Kidney (tissue), 14 donors: ENCODE results near the gene AGK. TPM values are rescaled to one million over a fixed set of nuclear protein-coding genes. Genes with fewer than 3 reads are reported as not detected.
A peak's percentile ranks its signal among the peaks of the same experiment; 100 is the strongest.

Experiments
- DNase-seq, 5 donors: peaks; one replicate each; pipeline ENCODE4 v3.0.0-alpha.2; 2013 to 2020
- FAIRE-seq: peaks from 2 replicates; lab custom pipeline; 2012; peaks lifted over from hg19 to GRCh38; lab: Jason Lieb, UNC
- H3K27ac ChIP-seq, 2 donors: one replicate each; pipeline ENCODE4 v1.7.0; 2013; ENCODE audit warnings: low read depth in 2 of 2, low read length in 2 of 2, inconsistent platforms in 1 of 2
- H3K27me3 ChIP-seq: one replicate; pipeline ENCODE4 v1.7.1; 2013; ENCODE audit warnings: low read length, inconsistent platforms; ENCODE audit not compliant: control insufficient read depth, insufficient read depth
- H3K36me3 ChIP-seq, 3 donors: one replicate each; pipeline versions ENCODE4 v1.7.0 to v1.7.1; 2013; ENCODE audit warnings: low read length in 3 of 3, control low read depth in 1 of 3, inconsistent platforms in 1 of 3; ENCODE audit not compliant: insufficient read depth in 3 of 3, control insufficient read depth in 2 of 3
- H3K4me1 ChIP-seq, 3 donors: one replicate each; pipeline versions ENCODE4 v1.7.0 to v1.7.1; 2013; ENCODE audit warnings: low read length in 3 of 3, inconsistent platforms in 1 of 3, low read depth in 1 of 3; ENCODE audit not compliant: control insufficient read depth in 2 of 3, insufficient read depth in 2 of 3
- H3K4me3 ChIP-seq, 3 donors: one replicate each; pipeline versions ENCODE4 v1.7.0 to v1.8.1; 2013; ENCODE audit warnings: low read length in 3 of 3, control low read depth in 1 of 3, inconsistent platforms in 1 of 3
- H3K9ac ChIP-seq, 3 donors: one replicate each; pipeline versions ENCODE4 v1.7.0 to v1.7.1; 2013; ENCODE audit warnings: low read length in 3 of 3, control low read depth in 1 of 3, inconsistent platforms in 1 of 3
- H3K9me3 ChIP-seq, 3 donors: one replicate each; pipeline versions ENCODE4 v1.7.0 to v1.7.1; 2013; ENCODE audit warnings: low read length in 3 of 3, control low read depth in 1 of 3, inconsistent platforms in 1 of 3; ENCODE audit not compliant: control insufficient read depth in 2 of 3, insufficient read depth in 1 of 3
- intact Hi-C: fragments of 100-400 bp; cut with DNase I; formaldehyde crosslinking; loops from one replicate; pipeline ENCODE4 v1.11.1; 2022
- polyA plus RNA-seq: library from polyadenylated mRNA; stranded (reverse); fragments of 350-450 nt; fragmentation: Illumina TruSeq; extraction: RNeasy Lipid Tissue Mini Kit (QIAGEN cat#74804); gene quantifications from one replicate; pipeline ENCODE4 v1.2.3, GENCODE V29; 2014; ENCODE audit warnings: low read depth, low replicate concordance; ENCODE audit not compliant: insufficient read depth
- total RNA-seq: library from RNA; stranded (reverse); fragmentation: NEBNext Ultra II Directional; extraction: Animal tissue kit (Norgen Biotek cat#: 25700); gene quantifications from one replicate; pipeline ENCODE4 v1.2.1, GENCODE V29; 2021
- TF ChIP-seq, protein P1 (sequence below): IDR thresholded peaks from 3 replicates; pipeline ENCODE4 v1.5.1; 2012; ENCODE audit warnings: mild to moderate bottlenecking, moderate library complexity, borderline replicate concordance; ENCODE audit not compliant: insufficient read depth; ENCODE audit errors: extremely low read depth
- donor health status: control.
- donor health status: control.
- donor health status: control.
- donor health status: control.
- donor health status: control.
- donor health status: DM: yes; HTN: yes; CAD: no.
- donor health status: Normal renal cell carcinoma (clear cell type).

AGK gene
- total and polyA plus RNA-seq, 2 donors from 2014 or later, result 17.7 to 30.7 TPM

DNA sequence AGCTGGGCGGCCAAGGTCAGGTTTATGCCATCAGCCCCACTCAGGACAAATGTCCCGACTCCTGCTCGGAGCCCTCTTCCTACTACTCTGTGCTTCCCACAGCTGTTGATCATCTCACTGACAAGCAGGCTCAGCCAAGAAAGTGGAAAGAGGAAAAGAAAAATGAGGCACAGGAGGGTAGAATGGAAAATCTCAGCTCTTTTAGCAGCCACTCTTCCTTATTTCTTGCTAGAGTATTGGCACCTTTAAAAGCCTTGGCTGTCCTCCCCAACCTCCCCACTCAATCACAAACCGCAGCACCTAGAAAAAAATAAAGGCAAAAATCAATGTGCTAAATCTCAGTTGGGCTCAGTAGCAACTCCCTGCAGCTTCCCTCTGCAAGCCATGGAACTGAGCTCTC lies 35.3 kb upstream of the AGK start:
- H3K4me1 ChIP-seq, result peaks cover 0 to 3% (median 0%) of the 10 kb centered on the region in 3 donors
- TF ChIP-seq, protein P1, sequence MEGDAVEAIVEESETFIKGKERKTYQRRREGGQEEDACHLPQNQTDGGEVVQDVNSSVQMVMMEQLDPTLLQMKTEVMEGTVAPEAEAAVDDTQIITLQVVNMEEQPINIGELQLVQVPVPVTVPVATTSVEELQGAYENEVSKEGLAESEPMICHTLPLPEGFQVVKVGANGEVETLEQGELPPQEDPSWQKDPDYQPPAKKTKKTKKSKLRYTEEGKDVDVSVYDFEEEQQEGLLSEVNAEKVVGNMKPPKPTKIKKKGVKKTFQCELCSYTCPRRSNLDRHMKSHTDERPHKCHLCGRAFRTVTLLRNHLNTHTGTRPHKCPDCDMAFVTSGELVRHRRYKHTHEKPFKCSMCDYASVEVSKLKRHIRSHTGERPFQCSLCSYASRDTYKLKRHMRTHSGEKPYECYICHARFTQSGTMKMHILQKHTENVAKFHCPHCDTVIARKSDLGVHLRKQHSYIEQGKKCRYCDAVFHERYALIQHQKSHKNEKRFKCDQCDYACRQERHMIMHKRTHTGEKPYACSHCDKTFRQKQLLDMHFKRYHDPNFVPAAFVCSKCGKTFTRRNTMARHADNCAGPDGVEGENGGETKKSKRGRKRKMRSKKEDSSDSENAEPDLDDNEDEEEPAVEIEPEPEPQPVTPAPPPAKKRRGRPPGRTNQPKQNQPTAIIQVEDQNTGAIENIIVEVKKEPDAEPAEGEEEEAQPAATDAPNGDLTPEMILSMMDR, result no peak
- no peak overlapping the region for H3K4me3 ChIP-seq
- intact Hi-C loops, result no loop called here
- no peak overlapping the region for H3K9ac ChIP-seq
- peaks cover 6% of the 10 kb centered on the region for H3K27me3 ChIP-seq
- H3K9me3 ChIP-seq, result no peaks in the 10 kb centered on the region
- H3K27ac ChIP-seq, result no peak overlapping the region
- peak in 1 of 5 donors; percentile 26 for DNase-seq
- FAIRE-seq, result no peak
- H3K36me3 ChIP-seq, result no peaks in the 10 kb centered on the region

DNA sequence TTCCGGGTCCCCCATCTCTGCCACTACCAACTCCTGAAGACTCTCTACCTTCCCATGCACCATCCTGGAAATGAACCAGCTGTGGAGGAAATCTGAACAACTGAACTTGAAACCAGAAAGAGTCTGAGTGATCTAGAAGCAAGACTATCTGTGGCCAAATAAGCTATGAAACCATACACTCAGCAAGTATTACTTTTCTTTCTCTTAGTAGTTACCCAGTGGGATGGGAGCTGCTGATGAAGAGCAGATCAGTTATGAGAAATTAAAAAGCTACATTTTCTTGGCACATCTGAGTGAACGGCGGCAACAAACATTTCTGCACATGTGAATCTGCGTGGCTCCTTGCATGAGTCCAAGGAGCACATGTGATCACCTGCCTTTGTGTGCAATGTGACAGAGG lies 31.6 kb upstream of the AGK start:
- FAIRE-seq (no peak), DNase-seq (no peak)
- Histone ChIP-seq H3K27ac (no peak overlapping the region), H3K4me1 (no peaks in the 10 kb centered on the region), H3K9ac (no peak overlapping the region), H3K36me3 (no peaks in the 10 kb centered on the region), H3K4me3 (no peak overlapping the region), H3K9me3 (no peaks in the 10 kb centered on the region), H3K27me3 (no peaks in the 10 kb centered on the region)
- intact Hi-C loops, result no loop called here
- TF ChIP-seq, protein P1, result no peak

DNA sequence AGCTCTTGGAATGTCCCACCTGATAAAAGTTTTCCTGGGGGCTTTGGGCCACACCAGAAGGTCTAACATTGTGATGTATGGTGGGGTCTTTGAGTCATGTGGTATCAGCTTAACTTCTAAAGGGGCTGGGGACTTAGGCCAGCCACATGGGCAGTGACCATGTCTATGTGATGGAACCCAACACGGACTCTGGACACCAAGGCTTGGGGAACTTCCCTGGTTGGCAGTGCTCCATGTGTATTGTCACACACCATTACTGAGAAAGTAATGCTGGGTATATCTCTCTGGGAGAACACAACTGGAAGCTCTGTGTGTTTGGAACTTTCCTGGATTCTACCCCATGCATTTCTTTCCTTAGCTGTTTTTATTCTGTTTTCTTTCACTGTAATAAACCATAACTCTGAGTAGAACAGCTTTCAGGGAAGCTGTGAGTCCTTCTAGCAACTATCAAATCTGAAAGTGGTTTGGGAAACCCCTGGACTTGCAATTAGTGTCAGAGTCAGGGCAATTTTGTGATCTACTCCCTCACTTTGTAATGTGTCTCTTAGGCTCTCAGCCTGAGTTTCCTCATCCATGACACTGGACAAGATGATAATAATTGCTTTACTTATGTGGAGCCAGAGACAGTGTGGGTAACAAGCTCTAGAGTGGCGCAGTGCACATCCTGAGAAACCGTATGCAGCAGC lies 28.4 kb upstream of the AGK start:
- no peak for DNase-seq
- intact Hi-C loops, result no loop called here
- Histone ChIP-seq H3K9me3 (no peaks in the 10 kb centered on the region), H3K36me3 (no peaks in the 10 kb centered on the region), H3K9ac (no peak overlapping the region), H3K4me1 (no peaks in the 10 kb centered on the region), H3K27ac (no peak overlapping the region), H3K4me3 (no peak overlapping the region), H3K27me3 (no peaks in the 10 kb centered on the region)
- no peak for FAIRE-seq
- TF ChIP-seq, protein P1, result no peak
